Right lobe of liver (tissue), 6 donors: Measurements from ENCODE around the gene S100A7. TPM values are rescaled to one million over a fixed set of nuclear protein-coding genes. Genes with fewer than 3 reads are reported as not detected.
"Not testable (repeated sequence)": the region's sequence is repeated elsewhere in the genome, so short reads cannot be mapped to it uniquely, and the experiment has no call there.

Experiments
- ATAC-seq, 4 donors: fragments of 200-7000 bp; cut with Tn5 transposase; one replicate each; pipeline ENCODE4 v1.9.1; 2020; ENCODE audit warnings: mild to moderate bottlenecking in 4 of 4, moderate library complexity in 4 of 4
- DNase-seq, 3 donors: peaks; one replicate each; pipeline ENCODE4 v3.0.0-alpha.2; 2020
- H3K27ac ChIP-seq, 3 donors: fragments of 200-600 bp; one replicate each; pipeline ENCODE4 v1.8.0; 2022
- H3K27me3 ChIP-seq, 2 donors: fragments of 200-600 bp; one replicate each; pipeline ENCODE4 v1.8.0; 2022
- H3K36me3 ChIP-seq, 4 donors: fragments of 200-600 bp; sonication (generic) in 1 of 4; one replicate each; pipeline versions ENCODE4 v1.5.1 to v1.8.0; 2017 to 2022; ENCODE audit warnings: control low read depth in 1 of 4
- H3K4me1 ChIP-seq, 4 donors: fragments of 200-600 bp; sonication (generic) in 1 of 4; one replicate each; pipeline versions ENCODE4 v1.5.1 to v1.8.0; 2017 to 2022; ENCODE audit warnings: control low read depth in 1 of 4
- H3K4me3 ChIP-seq, 3 donors: fragments of 200-600 bp; one replicate each; pipeline ENCODE4 v1.8.0; 2022
- H3K9me3 ChIP-seq, 4 donors: fragments of 200-600 bp; sonication (generic) in 1 of 4; one replicate each; pipeline versions ENCODE4 v1.5.1 to v1.8.0; 2017 to 2022; ENCODE audit warnings: control low read depth in 1 of 4
- POLR2A ChIP-seq: fragments of 450-650 bp; IDR thresholded peaks from one replicate; pipeline ENCODE4 v1.6.1; 2017; ENCODE audit warnings: antibody characterized with exemption, mild to moderate bottlenecking
- WGBS: methylation state at CpG from one replicate; pipeline ENCODE4 v1.1.6; 2018; ENCODE audit warnings: low coverage, low lambda C conversion rate; ENCODE audit not compliant: insufficient coverage; ENCODE audit errors: missing lambda C conversion rate; 5-methylcytosine and 5-hydroxymethylcytosine counted together
- intact Hi-C, 2 donors: fragments of 100-400 bp; cut with DNase I; formaldehyde crosslinking; loops; one replicate each; pipeline versions ENCODE4 v1.11.2 to v1.14.1; 2022
- total RNA-seq, 6 experiments: library from RNA; depleted of rRNA in 2 of 6; stranded (reverse); fragments of >200 nt in 2 of 6; fragmentation: NEBNext Ultra II Directional in 3 of 6; extraction: Animal tissue kit (Norgen Biotek cat#: 25700) in 3 of 6; gene quantifications; one replicate each; pipeline versions ENCODE4 v1.1.0 to v1.2.4, GENCODE V29; 2016 to 2023
- TF ChIP-seq, protein P1 (sequence below), 4 donors: fragments of 200-600 bp in 3 of 4; fragments of 450-650 bp in 1 of 4; IDR thresholded peaks; one replicate each; pipeline versions ENCODE4 v1.5.1 to v1.8.0; 2016 to 2022; ENCODE audit warnings: antibody characterized with exemption in 4 of 4, mild to moderate bottlenecking in 2 of 4
- donor health status: DM: no; HTN: yes; CAD: no.
- donor health status: DM: no; HTN: no; CAD: no.
- donor health status: DM: no; HTN: no; CAD: no.
- donor health status: DM: no; HTN: yes; CAD: no.
- donor health status: DM: no; HTN: yes; CAD: no.

S100A7 gene
- total RNA-seq, 6 experiments from 2014 or later, result not detected

DNA sequence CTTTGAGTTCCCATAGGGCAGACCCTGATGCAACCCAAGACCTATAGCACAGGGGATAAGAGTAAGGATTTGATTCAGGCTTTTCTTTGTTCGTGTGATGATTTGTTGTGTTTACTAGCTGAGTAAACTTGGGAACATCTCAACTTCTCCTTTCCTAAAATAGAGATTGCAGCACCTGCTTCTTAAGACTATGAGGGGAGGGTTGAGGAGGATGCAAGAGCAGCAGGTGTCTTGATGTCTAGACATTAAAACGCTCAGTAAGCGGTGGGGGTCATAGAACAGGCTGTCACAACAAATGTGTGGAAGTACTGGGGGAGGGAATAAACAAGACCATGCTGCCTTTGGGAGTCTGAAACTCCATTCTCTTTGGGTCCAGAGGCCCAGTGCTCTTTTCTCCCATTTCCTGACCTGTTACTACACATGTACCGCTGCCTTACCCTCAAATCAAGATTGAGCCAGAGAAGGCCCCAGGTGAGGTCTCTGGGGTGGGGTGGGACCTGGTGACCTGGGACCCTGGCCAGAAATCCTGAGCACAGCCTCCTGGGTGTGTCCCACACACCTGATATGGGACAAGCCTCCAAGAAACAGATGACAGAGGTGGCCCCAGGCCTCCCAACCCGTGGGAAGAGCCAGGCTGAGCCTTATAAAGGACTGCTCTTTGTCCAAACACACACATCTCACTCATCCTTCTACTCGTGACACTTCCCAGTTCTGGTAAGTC lies 44.4 kb downstream of the S100A7 start, which contains the start of gene S100A7A:
S100A7A (plus strand) TSS at position 671 of the 721 bp plus-strand sequence. CDS start 1,563 bp downstream, outside the sequence.
- Histone ChIP-seq H3K36me3 (no peaks in the 10 kb centered on the region), H3K4me1 (no peaks in the 10 kb centered on the region), H3K4me3 (no peak within 1 kb of the TSS), H3K9me3 (no peaks in the 10 kb centered on the region), H3K27me3 (no peaks in the 10 kb centered on the region), H3K27ac (no peak within 1 kb of the TSS)
- ATAC-seq (peak in 1 of 4 donors; percentile 24), DNase-seq (no peak)
- no peak for TF ChIP-seq POLR2A
- TF ChIP-seq, protein P1, sequence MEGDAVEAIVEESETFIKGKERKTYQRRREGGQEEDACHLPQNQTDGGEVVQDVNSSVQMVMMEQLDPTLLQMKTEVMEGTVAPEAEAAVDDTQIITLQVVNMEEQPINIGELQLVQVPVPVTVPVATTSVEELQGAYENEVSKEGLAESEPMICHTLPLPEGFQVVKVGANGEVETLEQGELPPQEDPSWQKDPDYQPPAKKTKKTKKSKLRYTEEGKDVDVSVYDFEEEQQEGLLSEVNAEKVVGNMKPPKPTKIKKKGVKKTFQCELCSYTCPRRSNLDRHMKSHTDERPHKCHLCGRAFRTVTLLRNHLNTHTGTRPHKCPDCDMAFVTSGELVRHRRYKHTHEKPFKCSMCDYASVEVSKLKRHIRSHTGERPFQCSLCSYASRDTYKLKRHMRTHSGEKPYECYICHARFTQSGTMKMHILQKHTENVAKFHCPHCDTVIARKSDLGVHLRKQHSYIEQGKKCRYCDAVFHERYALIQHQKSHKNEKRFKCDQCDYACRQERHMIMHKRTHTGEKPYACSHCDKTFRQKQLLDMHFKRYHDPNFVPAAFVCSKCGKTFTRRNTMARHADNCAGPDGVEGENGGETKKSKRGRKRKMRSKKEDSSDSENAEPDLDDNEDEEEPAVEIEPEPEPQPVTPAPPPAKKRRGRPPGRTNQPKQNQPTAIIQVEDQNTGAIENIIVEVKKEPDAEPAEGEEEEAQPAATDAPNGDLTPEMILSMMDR (IDR thresholded peaks at IDR 0.05), result no peak
- WGBS, result 33% methylated on average over 5 of the region's 6 CpGs
- intact Hi-C loops, result no loop called here

DNA sequence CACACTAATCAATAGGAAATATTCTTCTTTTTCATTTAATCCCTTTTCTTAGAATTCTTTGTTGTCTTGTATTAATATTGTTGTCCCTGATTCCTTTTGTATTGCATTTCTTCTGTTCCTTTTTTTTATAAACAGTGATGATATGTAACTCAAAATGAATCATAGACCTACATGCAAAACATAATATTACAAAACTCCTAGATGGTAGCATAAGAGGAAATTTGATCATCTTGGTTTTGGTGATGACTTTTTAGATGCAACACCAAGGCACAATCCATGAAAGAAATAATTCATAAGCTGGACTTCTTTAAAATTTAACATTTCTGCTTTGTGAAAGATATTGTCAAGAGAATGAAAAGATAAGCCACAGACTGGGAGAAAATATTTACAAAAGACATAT lies 46.5 kb downstream of the S100A7 start:
- H3K27ac ChIP-seq, ATAC-seq, DNase-seq, H3K27me3 ChIP-seq, H3K9me3 ChIP-seq, H3K36me3 ChIP-seq, H3K4me1 ChIP-seq, intact Hi-C loops, H3K4me3 ChIP-seq: not testable (repeated sequence)

Other genes with a start within 250 kb of the S100A7 start
- not detected for gene PRR9, start 243.1 kb downstream of the S100A7 start, total RNA-seq
- not detected for gene LORICRIN, start 201.0 kb downstream of the S100A7 start, total RNA-seq
- not detected for gene PGLYRP3, start 147.7 kb downstream of the S100A7 start, total RNA-seq
- not detected for gene PGLYRP4, start 111.8 kb downstream of the S100A7 start, total RNA-seq
- gene S100A9, start 102.8 kb downstream of the S100A7 start, total RNA-seq, result 10 to 100 TPM; 34.3 to 96.8 (median 64.5) TPM
- 1 to 10 TPM; 1.5 to 3.8 (median 3.0) TPM for gene S100A12, start 85.0 kb downstream of the S100A7 start, total RNA-seq
- 10 to 100 TPM; 16.0 to 47.4 (median 30.0) TPM for gene S100A8, start 69.6 kb downstream of the S100A7 start, total RNA-seq
- not detected for gene S100A7A, start 44.1 kb downstream of the S100A7 start, total RNA-seq
- 10 to 100 TPM in 5 of 6 experiments, 1 to 10 TPM in 1; 6.6 to 24.0 (median 12.0) TPM for gene S100A6, start 75.3 kb upstream of the S100A7 start, total RNA-seq
- not detected for gene S100A5, start 80.3 kb upstream of the S100A7 start, total RNA-seq
- gene S100A4, start 85.2 kb upstream of the S100A7 start, total RNA-seq, result 10 to 100 TPM in 4 of 6 experiments, 1 to 10 TPM in 2; 7.6 to 21.6 (median 14.0) TPM
- under 1 TPM in 1 of 6 experiments, not detected in 5; 0.29 TPM for gene S100A3, start 88.6 kb upstream of the S100A7 start, total RNA-seq
- not detected for gene S100A2, start 105.2 kb upstream of the S100A7 start, total RNA-seq
- 100 to 1,000 TPM in 2 of 6 experiments, 10 to 100 TPM in 4; 55.9 to 151 (median 71.8) TPM for gene S100A16, start 152.5 kb upstream of the S100A7 start, total RNA-seq
- 10 to 100 TPM in 2 of 6 experiments, 1 to 10 TPM in 4; 1.8 to 14.0 (median 5.2) TPM for gene S100A14, start 155.7 kb upstream of the S100A7 start, total RNA-seq
- 10 to 100 TPM; 10.4 to 24.5 (median 21.9) TPM for gene S100A13, start 166.9 kb upstream of the S100A7 start, total RNA-seq
- gene S100A1, start 167.8 kb upstream of the S100A7 start, total RNA-seq, result 1 to 10 TPM in 3 of 6 experiments, under 1 TPM in 3; 0.40 to 2.1 (median 1.0) TPM
- gene CHTOP, start 173.4 kb upstream of the S100A7 start, total RNA-seq, result 10 to 100 TPM; 21.9 to 29.7 (median 26.0) TPM
- gene SNAPIN, start 198.1 kb upstream of the S100A7 start, total RNA-seq, result 10 to 100 TPM; 14.6 to 33.2 (median 18.0) TPM
- 10 to 100 TPM; 30.2 to 55.9 (median 38.7) TPM for gene ILF2, start 210.3 kb upstream of the S100A7 start, total RNA-seq
- gene NPR1, start 218.0 kb upstream of the S100A7 start, total RNA-seq, result 10 to 100 TPM in 1 of 6 experiments, 1 to 10 TPM in 5; 5.0 to 14.4 (median 5.7) TPM